Caco-2 (cell line): Measurements from ENCODE around the gene TRAPPC14. TPM values are rescaled to one million over a fixed set of nuclear protein-coding genes. Genes with fewer than 3 reads are reported as not detected.
"Not testable (repeated sequence)": the region's sequence is repeated elsewhere in the genome, so short reads cannot be mapped to it uniquely, and the experiment has no call there.

Experiments used
- BruUV-seq: library from RNA; stranded (reverse); fragments of 400-500 nt; replicated peaks from 2 replicates; lab custom pipeline; 2021; lab: Mats Ljungman, UMichigan
- CTCF ChIA-PET: fragments of 300-600 bp; sonication (Branson Sonifier 250); formaldehyde crosslinking; loops from one replicate; lab custom pipeline; 2022; ENCODE audit warnings: antibody characterized with exemption; lab: Charles Lee
- POLR2A ChIA-PET: fragments of 300-600 bp; sonication (Branson Sonifier 250); formaldehyde crosslinking; loops from one replicate; lab custom pipeline; 2022; ENCODE audit warnings: antibody characterized with exemption; lab: Charles Lee
- DNase-seq, 2 experiments: peaks; one replicate each; pipeline versions ENCODE4 v3.0.0 to v3.0.0-alpha.2; 2020 to 2022
- H3K27me3 ChIP-seq: replicated peaks from 2 replicates; pipeline ENCODE4 v1.6.0; 2011; ENCODE audit warnings: low read length; ENCODE audit not compliant: control insufficient read depth, insufficient read depth
- H3K36me3 ChIP-seq: 2 replicates; pipeline ENCODE4 v1.5.1; 2011; ENCODE audit warnings: low read length; ENCODE audit not compliant: control insufficient read depth, insufficient read depth
- H3K4me1 ChIP-seq: fragments of 250-450 bp; sonication (Bioruptor Pico); 2 replicates; pipeline ENCODE4 v1.5.1; 2020; ENCODE audit warnings: mild to moderate bottlenecking
- H3K4me3 ChIP-seq: 2 replicates; pipeline ENCODE4 v1.5.1; 2011; ENCODE audit warnings: low read depth, mild to moderate bottlenecking, control low read depth, low read length
- H3K9me3 ChIP-seq: fragments of 250-450 bp; sonication (Bioruptor Pico); 2 replicates; pipeline ENCODE4 v1.5.1; 2020; ENCODE audit warnings: mild to moderate bottlenecking, moderate library complexity
- H3K27ac Mint-ChIP-seq: one replicate; pipeline ENCODE4 v1.8.0; 2022; ENCODE audit warnings: mixed read lengths; ENCODE audit not compliant: unreplicated experiment
- H3K27me3 Mint-ChIP-seq: one replicate; pipeline ENCODE4 v1.8.0; 2022; ENCODE audit warnings: mixed read lengths; ENCODE audit not compliant: insufficient read depth, unreplicated experiment
- H3K36me3 Mint-ChIP-seq: one replicate; pipeline ENCODE4 v1.8.0; 2022; ENCODE audit warnings: mild to moderate bottlenecking, mixed read lengths; ENCODE audit not compliant: insufficient read depth, unreplicated experiment
- H3K4me1 Mint-ChIP-seq: one replicate; pipeline ENCODE4 v1.8.0; 2022; ENCODE audit warnings: low read depth, mixed read lengths; ENCODE audit not compliant: unreplicated experiment
- H3K4me3 Mint-ChIP-seq: one replicate; pipeline ENCODE4 v1.8.0; 2022; ENCODE audit warnings: mild to moderate bottlenecking, moderate library complexity, mixed read lengths; ENCODE audit not compliant: unreplicated experiment
- H3K9me3 Mint-ChIP-seq: one replicate; pipeline ENCODE4 v1.8.0; 2022; ENCODE audit warnings: mixed read lengths; ENCODE audit not compliant: unreplicated experiment
- intact Hi-C: fragments of 100-400 bp; cut with micrococcal nuclease; formaldehyde crosslinking; loops from one replicate; pipeline ENCODE4 v1.10.0; 2022; ENCODE audit not compliant: unreplicated experiment
- total RNA-seq: library from RNA; stranded (reverse); gene quantifications from 2 replicates; pipeline ENCODE4 v1.2.3, GENCODE V29; 2022
- TF ChIP-seq, protein P1 (sequence below), 2 experiments: fragments of 200-600 bp in 1 of 2; IDR thresholded peaks; 1 replicate in 1 of 2; 2 replicates in 1 of 2; pipeline versions ENCODE4 v1.5.1 to v1.8.0; 2011 to 2022; ENCODE audit warnings: antibody characterized with exemption in 1 of 2, control low read depth in 1 of 2, inconsistent platforms in 1 of 2, low read depth in 1 of 2, low read length in 1 of 2, mild to moderate bottlenecking in 1 of 2, moderate library complexity in 1 of 2; ENCODE audit not compliant: insufficient read depth in 1 of 2, severe bottlenecking in 1 of 2, unreplicated experiment in 1 of 2

TRAPPC14 gene
- total RNA-seq, 1 experiment from 2014 or later, result 23.2 TPM

DNA sequence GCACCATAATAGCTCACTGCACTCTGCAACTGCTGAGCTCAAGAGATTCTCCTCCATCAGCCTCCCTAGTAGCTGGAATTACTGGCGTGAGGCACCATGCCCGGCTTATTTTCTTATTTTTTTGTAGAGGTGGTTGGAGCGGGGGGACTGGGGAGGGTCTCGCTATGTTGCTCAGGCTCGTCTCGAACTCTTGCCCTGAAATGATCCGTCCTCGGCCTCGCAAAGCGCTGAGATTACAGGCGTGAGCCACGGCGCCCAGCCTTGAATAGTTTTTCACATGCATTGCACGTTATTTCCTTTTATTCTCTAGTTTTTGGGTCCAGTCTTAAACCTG is 10.3 kb downstream of the TRAPPC14 start:
- TF ChIP-seq, protein P1, sequence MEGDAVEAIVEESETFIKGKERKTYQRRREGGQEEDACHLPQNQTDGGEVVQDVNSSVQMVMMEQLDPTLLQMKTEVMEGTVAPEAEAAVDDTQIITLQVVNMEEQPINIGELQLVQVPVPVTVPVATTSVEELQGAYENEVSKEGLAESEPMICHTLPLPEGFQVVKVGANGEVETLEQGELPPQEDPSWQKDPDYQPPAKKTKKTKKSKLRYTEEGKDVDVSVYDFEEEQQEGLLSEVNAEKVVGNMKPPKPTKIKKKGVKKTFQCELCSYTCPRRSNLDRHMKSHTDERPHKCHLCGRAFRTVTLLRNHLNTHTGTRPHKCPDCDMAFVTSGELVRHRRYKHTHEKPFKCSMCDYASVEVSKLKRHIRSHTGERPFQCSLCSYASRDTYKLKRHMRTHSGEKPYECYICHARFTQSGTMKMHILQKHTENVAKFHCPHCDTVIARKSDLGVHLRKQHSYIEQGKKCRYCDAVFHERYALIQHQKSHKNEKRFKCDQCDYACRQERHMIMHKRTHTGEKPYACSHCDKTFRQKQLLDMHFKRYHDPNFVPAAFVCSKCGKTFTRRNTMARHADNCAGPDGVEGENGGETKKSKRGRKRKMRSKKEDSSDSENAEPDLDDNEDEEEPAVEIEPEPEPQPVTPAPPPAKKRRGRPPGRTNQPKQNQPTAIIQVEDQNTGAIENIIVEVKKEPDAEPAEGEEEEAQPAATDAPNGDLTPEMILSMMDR (IDR thresholded peaks at IDR 0.05; ENCODE audit: insufficient read depth in 1 of 2, low read depth in 1 of 2, low read length in 1 of 2, severe bottlenecking in 1 of 2, unreplicated experiment in 1 of 2), result no peak
- CTCF ChIA-PET, result interaction anchor here (0.6 to 1.7 kb wide), 8 partner anchors 9 to 280 kb away, joined by 3 to 7 read pairs (median 4); partner anchors contain the start of genes GAL3ST4 and ZCWPW1

GRCh38 chr7:100147278-100147677 is 11.2 kb downstream of the TRAPPC14 start:
- Histone ChIP-seq H3K4me1 (no peaks in the 10 kb centered on the region; the same call in 1 of the 2 replicates), H3K36me3 (no peaks in the 10 kb centered on the region), H3K4me3 (no peak overlapping the region), H3K27me3 (no peaks in the 10 kb centered on the region), H3K9me3 (no peaks in the 10 kb centered on the region)
- no TSS peak for BruUV-seq
- DNase-seq, result no peak
- peaks cover 9% of the 10 kb centered on the region for H3K4me1 Mint-ChIP-seq
- TF ChIP-seq, protein P1 (IDR thresholded peaks at IDR 0.05; ENCODE audit: insufficient read depth in 1 of 2, low read depth in 1 of 2, low read length in 1 of 2, severe bottlenecking in 1 of 2, unreplicated experiment in 1 of 2), result no peak
- H3K4me3 Mint-ChIP-seq, result no peak overlapping the region
- H3K27ac Mint-ChIP-seq, result no peak overlapping the region
- H3K9me3 Mint-ChIP-seq, result no peaks in the 10 kb centered on the region
- intact Hi-C loops, result no loop called here
- ChIA-PET POLR2A (no interaction called here), CTCF (interaction anchor here (0.6 kb wide), 2 partner anchors 19 to 52 kb away, joined by 4 to 5 read pairs; no protein-coding TSS in a partner anchor)
- H3K36me3 Mint-ChIP-seq, result peaks cover 35% of the 10 kb centered on the region
- no peaks in the 10 kb centered on the region for H3K27me3 Mint-ChIP-seq

More for the DNA sequence above, 10.3 kb downstream of the TRAPPC14 start:
- intact Hi-C loops, result loop anchor here (1.0 kb wide), 1 partner anchor 10 kb away; the partner anchor contains the start of gene TRAPPC14
- Mint-ChIP-seq H3K9me3 (no peaks in the 10 kb centered on the region), H3K4me3 (peak overlapping the region; percentile 95), H3K27me3 (no peaks in the 10 kb centered on the region), H3K27ac (peak overlapping the region; percentile 77), H3K4me1 (peaks cover 9% of the 10 kb centered on the region), H3K36me3 (peaks cover 42% of the 10 kb centered on the region)
- no peaks in the 10 kb centered on the region for H3K36me3 ChIP-seq
- peak overlapping the region; percentile 21 for H3K4me3 ChIP-seq
- no TSS peak for BruUV-seq
- POLR2A ChIA-PET, result interaction anchor here (1.0 to 1.8 kb wide), 11 partner anchors 9 to 99 kb away, joined by 3 to 12 read pairs (median 5); partner anchors contain the start of genes AP4M1, GPC2, MBLAC1 and MCM7
- H3K27me3 ChIP-seq, result no peaks in the 10 kb centered on the region
- H3K4me1 ChIP-seq, result no peaks in the 10 kb centered on the region; the same call in 1 of the 2 replicates
- H3K9me3 ChIP-seq, result no peaks in the 10 kb centered on the region
- no peak for DNase-seq

DNA sequence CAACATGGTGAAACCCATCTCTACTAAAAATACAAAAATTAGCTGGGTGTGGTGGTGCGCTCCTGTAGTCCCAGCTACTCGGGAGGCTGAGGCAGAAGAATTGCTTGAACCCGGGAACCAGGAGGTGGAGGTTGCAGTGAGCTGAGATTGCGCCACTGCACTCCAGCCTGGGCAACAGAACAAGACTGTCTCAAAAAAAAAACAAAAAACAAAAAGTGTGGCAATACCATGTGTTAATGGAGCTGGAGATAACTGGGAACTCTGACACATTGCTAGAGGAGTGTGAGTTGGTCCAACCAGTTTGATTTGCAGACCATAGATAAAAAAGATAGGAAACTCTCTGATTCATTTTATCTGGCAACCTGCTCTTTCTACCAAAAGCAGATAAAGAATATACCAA is 12.2 kb downstream of the TRAPPC14 start:
- H3K36me3 ChIP-seq, H3K4me3 Mint-ChIP-seq, intact Hi-C loops, H3K4me1 Mint-ChIP-seq, H3K27me3 ChIP-seq, DNase-seq, H3K27me3 Mint-ChIP-seq, POLR2A ChIA-PET, H3K9me3 ChIP-seq, BruUV-seq, H3K27ac Mint-ChIP-seq, H3K4me3 ChIP-seq, H3K4me1 ChIP-seq, H3K9me3 Mint-ChIP-seq: not testable (repeated sequence)
- CTCF ChIA-PET, result interaction anchor here (0.7 kb wide), 1 partner anchor 184 kb away, joined by 4 read pairs; no protein-coding TSS in a partner anchor
- peaks cover 25% of the 10 kb centered on the region for H3K36me3 Mint-ChIP-seq
